HG02981 (cell line): ENCODE data around the gene CLASP1.
A peak's percentile ranks its signal among the peaks of the same experiment; 100 is the strongest.
"Not testable (repeated sequence)": the region's sequence is repeated elsewhere in the genome, so short reads cannot be mapped to it uniquely, and the experiment has no call there.

Experiments used
- ATAC-seq: cut with Tn5 transposase; IDR thresholded peaks from one replicate; pipeline ENCODE4 v1.9.1; 2021; ENCODE audit warnings: mild to moderate bottlenecking, moderate library complexity; ENCODE audit not compliant: unreplicated experiment

The CLASP1 gene

DNA sequence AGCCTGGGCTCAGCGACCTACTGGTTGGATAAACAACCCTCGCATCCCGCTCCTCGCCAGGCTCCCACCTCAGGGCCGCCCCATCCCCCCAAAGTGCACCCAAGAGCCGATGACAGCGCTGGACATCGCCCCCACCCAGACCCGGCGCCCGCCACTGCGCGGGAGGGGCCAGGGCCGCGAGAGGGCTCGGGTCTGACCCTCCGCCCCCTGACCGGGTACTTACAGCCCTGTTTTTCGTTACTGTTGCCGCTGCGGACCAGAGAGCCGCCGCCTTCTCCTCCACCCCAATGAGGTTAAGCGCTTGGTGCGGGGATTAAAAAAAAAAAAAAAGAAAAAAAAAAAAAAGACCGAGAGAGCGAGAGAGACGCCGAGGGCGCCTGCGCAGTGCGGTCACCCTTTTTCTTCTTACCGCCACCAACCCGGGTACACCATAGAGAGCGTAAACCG lies at the start of gene CLASP1:
TSS of gene CLASP1 (minus strand) at position 314 of the 447 bp plus-strand sequence. CDS start 43,567 bp downstream, outside the sequence.
- peak; percentile 33 for ATAC-seq

DNA sequence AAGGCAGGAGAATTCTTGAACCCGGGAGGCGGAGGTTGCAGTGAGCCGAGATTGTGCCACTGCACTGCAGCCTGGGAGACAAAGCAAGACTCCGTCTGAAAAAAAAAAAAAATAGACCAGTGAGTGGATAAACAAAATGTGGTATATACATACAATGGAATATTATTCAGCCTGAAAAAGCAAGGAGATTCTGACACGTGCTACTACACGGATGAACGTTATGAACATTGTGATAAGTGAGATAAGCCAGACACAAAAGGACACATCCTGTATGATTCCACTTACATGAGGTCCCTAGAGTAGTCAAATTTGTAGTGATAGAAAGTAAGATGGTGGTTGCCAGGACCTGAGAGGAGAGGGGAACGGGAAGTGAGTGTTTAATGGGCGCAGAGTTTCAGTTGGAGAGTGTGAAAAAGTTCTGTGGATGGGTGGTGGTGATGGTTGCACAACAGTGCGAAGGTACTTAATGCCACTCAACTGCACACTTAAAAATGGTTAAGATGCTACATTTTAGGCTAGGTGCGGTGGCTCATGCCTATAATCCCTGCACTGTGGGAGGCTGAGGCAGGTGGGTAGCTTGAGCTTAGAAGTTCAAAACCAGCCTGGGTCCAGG lies 49.2 kb upstream of the CLASP1 start:
- ATAC-seq, result no peak

DNA sequence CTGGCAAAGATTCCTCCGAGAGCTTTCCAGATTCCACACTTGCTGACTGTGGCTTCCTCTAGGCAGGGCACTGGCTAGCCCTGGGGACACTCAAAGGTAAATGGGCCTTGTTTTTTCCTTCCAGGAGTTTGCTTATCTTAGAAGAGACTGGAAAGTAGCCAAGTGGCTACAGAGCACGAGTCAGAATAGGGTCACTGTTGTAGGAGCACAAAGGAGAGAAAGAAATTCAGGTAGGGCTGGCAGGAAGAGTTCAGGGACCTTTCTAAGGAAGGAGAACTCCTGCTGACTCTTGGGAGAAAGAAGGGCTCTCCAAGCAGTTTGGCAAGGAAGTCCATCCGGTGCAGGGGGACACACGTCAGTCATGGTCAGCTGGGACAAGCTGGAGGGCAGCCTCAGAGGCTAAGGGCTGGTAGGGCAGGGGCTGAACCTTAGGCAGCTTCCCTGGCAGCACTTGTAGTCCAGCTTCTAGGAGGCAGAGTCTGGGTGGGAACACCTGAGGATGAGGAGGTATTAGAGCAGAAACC lies 47.9 kb upstream of the CLASP1 start:
- no peak for ATAC-seq

DNA sequence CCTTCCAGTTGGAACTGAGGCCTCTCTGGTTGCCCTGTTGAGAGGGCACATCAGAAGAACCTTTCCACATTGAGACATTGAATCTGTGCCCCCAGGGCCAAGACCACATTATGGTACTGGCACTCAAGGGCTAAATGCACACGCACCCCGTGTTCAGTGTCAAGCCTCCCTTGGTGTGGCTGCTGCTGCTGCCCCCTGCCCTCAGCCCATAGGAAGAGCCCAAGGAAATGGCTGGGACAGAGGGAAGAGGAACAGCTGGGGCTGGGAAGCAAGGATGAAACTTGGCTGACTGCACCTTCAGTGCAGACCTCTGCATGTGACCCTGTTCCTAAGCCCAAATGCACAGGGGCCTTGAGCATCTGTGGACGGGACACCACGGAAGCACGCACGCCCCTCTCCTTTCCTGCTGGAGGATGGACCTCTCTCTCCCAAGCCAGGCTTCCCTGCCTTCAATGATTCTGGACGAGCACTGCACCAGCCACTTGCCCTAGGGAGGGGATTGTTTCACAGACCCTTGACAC lies 47.2 kb upstream of the CLASP1 start:
- no peak for ATAC-seq

DNA sequence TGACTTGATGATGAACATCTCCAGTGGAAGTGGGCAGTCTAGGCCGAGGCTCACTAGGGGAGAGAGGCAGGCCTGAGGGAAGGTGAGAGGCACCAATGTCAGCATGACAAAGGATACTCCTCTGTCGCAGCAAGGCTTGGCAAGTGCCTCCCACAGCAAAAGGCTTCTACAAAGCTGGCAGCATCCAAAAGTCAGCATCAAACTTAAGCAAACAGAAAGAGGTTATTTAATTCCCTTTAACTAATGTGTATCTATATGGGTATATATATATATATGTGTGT lies 45.8 kb upstream of the CLASP1 start:
- ATAC-seq, result no peak

DNA sequence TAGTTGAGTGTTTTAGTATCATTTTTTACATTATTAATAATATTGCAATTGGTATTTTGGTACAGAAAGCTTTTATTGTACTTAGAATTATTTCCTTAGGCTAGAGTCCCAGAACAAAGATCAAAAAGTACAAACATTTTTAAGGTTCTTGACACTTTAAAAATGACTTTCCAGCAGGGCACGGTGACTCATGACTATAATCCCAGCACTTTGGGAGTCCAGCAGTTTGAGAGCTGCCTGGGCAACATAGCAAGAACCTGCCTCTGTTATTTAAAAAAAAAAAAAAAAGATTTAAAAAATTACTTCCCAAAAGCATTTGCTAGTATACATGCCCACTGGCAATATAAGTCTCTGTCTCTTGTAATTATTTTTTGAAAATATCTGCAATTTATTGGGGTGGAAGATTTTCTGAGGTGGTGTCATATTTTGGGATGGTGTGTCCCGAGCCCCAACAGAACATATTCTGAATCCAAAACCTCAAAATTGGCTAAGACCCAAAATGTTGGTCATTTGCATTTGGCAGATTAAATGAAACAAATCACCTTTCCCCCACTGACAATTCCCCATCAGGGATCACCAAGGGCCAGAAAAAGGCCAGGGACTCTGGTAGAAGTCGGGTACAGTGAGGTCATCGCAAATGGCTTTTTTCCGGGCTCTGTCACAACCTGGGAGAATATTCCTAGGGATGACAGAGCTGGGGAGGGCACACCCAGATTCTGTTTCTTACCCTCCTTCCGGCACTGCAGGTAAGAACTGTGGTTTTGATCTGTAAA lies 45.3 kb upstream of the CLASP1 start:
- ATAC-seq, result no peak

DNA sequence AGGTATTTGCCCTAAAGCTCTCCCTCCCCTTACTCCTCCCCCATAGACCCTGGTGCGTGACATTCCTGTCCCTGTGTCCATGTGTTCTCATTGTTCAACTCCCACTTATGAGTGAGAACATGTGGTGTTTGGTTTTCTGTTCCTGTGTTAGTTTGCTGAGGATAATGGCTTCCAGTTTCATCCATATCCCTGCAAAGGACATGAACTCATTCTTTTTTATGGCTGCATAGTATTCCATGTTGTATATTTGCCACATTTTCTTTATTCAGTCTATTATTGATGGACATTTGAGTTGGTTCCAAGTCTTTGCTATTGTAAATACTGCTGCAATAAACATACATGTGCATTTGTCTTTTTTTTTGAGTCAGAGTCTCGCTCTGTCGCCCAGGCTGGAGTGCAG lies 41.3 kb upstream of the CLASP1 start:
- not testable (repeated sequence) for ATAC-seq

DNA sequence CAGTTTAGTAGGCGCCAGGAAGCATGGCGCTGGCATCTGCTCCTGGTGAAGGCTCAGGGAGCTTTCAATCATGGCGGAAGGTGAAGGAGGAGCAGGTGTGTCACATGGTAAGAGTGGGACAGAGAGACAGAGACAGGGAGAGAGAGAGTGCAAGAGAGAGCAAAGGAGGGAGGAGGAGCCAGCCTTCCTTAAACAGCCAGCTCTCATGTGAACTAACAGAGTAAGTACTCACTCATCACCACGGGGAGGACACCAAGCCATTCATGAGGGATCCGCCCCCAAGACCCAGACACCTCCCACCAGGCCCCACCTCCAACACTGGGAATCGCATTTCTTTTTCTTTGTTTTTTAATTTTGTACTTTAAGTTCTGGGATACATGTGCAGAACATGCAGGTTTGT lies 40.8 kb upstream of the CLASP1 start:
- ATAC-seq, result no peak

DNA sequence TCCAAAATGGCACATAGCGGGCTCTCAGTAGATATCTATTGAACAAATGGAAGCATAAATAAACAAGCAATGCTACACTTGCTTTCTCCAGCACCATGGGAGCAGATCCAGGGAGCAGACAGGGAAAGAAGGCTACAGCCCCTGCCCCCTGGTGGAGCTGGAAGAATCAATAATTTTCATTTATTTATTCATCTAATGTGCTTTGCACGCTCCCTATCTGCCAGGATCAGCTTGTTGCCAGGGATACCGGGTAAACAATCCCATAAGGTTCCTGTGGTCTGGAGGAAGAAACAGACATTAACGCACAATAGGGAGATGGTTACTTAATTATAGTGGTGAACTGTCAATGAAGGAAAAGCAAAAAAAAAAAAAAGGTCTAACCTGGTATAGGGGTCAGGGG lies 40.1 kb upstream of the CLASP1 start:
- no peak for ATAC-seq

DNA sequence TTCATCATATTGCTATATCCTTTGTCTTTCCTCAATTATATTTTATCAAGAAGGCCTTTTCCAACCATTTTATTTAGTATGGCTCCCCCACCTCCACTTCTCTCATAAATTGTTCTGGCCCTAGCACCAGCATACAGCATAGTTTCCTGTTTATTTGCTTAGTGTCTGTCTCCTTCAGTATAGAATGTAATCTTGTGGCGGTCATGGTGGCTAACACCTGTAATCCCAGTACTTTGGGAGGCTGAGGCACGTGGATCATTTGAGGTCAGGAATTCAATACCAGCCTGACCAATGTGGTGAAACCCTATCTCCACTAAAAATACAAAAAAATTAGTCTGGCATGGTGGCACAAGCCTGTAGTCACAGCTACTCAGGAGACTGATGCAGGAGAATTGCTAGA lies 39.6 kb upstream of the CLASP1 start:
- no peak for ATAC-seq

DNA sequence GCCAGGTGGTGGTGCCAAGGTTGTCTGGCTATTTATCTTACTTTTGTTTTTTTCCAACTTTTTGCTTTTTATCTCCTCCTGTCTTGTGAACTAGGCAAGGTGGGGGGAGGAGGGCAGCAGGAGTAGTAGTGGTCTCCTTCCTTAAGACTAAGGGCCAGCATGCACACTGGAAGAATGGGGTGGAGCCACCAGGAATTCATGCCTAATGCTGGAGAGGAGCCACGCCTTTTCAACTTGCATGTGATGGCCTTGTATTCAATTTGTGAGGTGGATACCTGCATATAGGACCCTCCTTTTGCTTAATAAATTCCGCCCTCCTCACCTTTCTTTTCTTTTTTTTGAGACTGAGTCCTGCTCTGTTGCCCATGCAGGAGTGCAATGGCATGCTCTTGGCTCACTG lies 37.6 kb upstream of the CLASP1 start:
- ATAC-seq, result no peak

DNA sequence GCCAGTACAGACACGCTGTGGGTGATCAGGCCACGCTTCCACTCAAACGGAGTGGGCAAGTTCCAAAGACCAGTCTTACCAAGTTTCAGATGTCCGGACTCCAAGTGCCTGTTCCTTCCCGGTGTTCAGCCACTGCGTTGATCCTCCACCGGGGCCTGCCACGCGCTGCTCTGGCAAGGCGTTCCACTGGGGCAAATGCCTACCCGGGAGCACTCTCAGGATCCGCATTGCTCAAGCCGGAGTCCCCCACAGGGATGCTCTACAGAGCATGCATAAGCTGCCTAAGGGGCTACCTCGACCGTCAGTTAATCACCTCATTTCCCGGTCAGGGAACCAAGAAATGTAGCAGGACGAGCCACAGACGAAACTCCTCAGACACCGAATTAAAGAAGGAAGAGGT lies 37.0 kb upstream of the CLASP1 start:
- no peak for ATAC-seq

DNA sequence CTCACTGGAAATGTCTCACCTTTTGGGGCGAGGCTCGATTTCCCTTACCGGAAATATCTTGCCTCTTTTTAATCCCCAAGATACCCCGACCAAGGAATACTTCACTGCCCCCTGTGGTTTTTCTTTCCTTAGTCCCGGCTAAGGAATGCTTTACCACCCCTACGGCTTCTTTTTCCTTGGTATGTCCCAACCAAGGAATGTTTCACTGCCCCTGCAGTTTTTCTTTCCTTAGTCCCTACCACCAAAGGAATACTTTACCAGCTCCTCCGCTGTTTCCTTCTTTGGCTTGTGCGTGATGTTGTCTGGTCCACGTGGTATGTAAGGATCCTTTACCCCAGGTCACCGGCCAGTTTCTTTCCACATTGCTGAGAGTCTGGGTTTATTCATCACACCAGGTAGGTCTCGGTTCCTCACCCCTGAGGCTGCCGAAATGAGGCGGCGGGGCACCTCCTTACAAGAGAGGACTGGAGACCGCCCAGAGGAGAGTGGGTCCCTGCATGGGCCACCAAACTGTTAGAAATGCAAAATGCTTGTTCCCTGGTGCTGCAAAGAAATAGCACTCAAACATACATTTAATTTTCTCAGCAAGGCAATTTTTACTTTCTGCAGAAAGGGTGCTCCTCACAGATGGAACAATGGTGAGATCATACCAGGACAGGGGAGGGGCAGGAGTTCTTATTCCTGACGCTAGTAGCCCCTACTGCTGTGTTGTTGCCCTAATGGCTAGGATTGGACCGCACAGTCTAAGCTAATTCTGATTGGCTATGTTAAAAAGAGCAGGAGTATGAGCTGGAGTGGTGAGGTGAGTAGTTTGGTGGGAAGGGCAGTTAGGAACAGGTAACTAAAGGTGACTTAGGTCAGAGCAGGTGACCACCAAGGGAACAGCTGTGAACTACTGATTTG lies 33.4 kb upstream of the CLASP1 start:
- no peak for ATAC-seq

DNA sequence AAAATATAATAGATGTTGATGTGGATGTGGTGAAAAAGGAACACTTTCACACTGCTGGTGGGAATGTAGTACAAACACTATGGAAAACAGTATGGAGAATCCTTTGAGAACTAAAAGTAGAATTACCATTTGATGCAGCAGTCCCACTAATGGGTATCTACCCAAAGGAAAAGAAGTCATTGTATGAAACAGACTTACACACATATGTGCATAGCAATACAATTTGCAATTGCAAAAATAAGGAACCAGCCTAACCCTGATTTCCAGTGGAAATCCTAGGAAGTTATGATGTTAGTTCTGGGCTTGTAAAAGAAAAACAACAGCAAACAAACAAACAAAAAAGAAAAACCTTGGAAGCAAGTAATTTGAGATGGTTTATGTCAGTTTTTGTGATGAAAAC lies 28.6 kb upstream of the CLASP1 start:
- no peak for ATAC-seq

DNA sequence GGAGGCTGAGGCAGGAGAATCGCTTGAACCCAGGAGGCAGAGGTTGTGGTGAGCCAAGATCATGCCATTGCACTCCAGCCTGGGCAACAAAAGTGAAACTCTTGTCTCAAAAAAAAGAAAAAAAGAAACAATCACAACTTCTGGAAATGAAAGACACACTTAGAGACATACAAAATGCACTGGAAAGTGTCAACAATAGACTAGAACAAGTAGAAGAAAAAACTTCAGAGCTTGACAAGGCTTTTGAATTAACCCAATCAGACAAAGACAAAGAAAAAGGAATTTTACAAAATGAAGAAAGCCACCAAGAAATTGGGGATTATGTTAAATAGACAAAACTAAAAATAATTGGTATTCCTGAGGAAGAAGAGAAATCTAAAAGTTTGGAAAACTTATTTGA lies 22.4 kb upstream of the CLASP1 start:
- not testable (repeated sequence) for ATAC-seq

DNA sequence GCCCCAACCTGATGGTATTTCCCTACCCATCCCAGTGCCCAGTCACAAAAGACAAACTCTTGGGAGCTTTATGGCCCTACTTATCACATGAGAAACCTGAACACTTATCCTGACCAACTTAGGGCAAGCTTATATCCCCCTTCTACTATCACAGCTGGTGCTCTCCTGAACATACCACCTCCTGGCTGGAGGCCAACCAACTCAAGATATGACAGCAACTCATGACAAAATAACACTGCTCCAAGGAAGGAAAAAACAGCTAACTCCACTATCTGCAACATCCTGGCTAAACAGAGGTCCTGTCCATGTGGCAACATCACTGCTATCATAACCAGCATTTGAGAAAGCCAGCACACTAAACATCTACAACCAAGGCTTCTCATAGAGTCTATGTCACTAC lies 20.9 kb upstream of the CLASP1 start:
- no peak for ATAC-seq

DNA sequence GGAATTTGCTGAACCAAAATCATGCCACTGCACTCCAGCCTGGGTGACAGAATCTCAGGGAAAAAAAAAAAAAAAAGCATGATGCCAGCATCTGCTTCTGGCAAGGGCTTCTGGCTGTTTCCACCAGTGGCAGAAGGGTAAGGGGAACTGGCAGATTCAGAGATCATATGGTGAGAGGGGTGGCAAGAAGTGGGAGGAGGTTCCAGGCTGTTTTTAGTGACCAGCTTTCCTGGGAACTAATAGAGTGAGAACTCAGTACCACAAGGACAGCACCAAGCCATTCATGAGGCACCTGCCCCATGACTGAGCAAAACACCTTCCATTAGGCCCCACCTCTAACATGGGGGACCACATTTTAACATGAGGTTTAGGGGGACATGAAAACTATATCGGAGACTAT lies 18.4 kb upstream of the CLASP1 start:
- no peak for ATAC-seq

DNA sequence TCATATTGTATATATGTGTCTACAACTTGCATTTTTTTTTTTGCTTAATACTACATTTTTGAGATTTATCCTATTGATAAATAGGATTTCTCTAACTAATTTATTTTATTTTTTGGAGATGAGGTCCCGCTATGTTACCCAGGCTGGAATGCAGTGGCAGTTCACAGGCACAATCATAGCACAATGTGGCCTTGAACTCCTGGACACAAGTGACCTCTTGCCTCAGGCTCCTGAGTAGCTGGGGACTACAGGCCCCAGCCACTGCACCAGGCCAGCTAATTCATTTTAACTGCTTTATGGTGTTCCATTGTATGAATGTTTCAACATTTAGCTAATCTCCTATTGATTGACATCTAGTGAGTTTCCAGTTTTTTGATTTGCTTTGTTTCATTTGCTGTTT lies 16.8 kb upstream of the CLASP1 start:
- ATAC-seq, result no peak

DNA sequence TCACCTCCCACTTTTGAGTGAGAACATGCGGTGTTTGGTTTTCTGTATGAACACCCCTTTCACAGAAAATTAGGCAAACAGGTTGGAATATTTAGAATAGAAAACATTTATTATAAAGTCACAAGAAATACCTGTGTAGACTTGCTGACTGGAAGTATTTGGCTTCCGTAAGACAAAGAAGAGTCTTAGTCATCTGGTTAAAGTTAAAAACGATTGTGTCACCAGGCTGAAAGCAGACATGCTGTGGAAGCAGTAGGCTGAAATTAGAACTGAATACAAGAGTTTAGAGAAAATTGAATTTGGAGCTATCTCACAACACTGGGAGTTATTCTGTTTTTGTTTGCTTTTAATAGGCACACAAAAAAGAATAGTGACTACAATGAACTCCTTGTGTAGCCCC lies 16.2 kb upstream of the CLASP1 start:
- no peak for ATAC-seq

DNA sequence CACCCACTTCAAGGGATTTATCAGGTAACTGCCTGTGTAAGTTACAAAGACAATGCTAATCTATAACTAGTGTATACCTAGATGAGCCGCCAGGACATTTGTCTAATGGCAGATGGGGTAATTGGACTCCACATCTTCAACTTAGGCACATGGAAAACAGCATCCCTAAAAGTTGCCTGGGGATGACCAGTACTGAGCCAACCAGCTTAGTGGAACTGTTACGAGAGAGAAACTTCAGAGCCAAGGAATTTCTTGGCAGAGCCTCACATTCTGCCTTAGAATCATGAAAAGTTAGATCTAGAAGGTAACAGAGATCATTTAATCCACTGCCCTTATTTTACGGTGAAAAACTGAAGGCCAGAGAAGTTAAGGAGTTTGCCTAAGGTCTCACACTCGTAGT lies 15.5 kb upstream of the CLASP1 start:
- no peak for ATAC-seq

DNA sequence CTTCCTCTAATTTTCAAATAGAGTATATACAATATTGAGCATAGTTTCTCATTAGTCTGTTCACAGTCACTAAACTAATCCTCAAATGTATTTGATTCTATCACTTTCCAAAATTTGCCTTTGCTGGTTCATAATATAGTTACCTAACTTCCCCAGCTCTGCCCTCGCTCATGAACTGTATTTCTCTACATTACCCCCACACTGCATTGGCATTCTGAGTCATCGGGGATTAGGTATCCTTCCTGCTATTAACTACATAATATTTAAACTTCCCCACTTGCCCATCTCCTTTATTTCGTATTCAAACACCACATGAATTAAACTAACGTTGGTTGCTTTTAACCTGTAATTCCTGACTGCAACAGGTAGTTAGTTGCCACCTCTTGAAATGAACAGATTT lies 14.8 kb upstream of the CLASP1 start:
- ATAC-seq, result no peak
